Fibroblast of lung (primary cell): ENCODE data around the gene THRB. TPM values are rescaled to one million over a fixed set of nuclear protein-coding genes. Genes with fewer than 3 reads are reported as not detected.

Experiments used
- DNase-seq, 2 donors: peaks; one replicate each; pipeline versions ENCODE4 v3.0.0 to v3.0.0-alpha.2; 2010; ENCODE audit warnings: low read depth in 2 of 2
- H2AFZ ChIP-seq: 2 replicates; pipeline ENCODE4 v1.5.1; 2012; ENCODE audit warnings: low read length, control low read depth, inconsistent platforms
- H3K27ac ChIP-seq: 2 replicates; pipeline ENCODE4 v1.5.1; 2011; ENCODE audit warnings: low read length, control low read depth; ENCODE audit not compliant: insufficient read depth
- H3K27me3 ChIP-seq: 2 replicates; pipeline ENCODE4 v1.5.1; 2011; ENCODE audit warnings: mild to moderate bottlenecking, low read length; ENCODE audit not compliant: control insufficient read depth, insufficient read depth
- H3K36me3 ChIP-seq: 2 replicates; pipeline ENCODE4 v1.5.1; 2011; ENCODE audit warnings: low read length; ENCODE audit not compliant: control insufficient read depth, insufficient read depth
- H3K4me1 ChIP-seq: 2 replicates; pipeline ENCODE4 v1.5.1; 2011; ENCODE audit warnings: low read length; ENCODE audit not compliant: control insufficient read depth, insufficient read depth; ENCODE audit errors: extremely low read depth
- H3K4me2 ChIP-seq: 2 replicates; pipeline ENCODE4 v1.5.1; 2011; ENCODE audit warnings: low read length, control low read depth; ENCODE audit not compliant: insufficient read depth; ENCODE audit errors: extremely low read depth
- H3K4me3 ChIP-seq, 4 experiments: fragments of 200-600 bp in 1 of 4; sonication (generic) in 1 of 4; replicated peaks in 1 of 4; 2 replicates each; pipeline ENCODE4 v1.5.1; 2011 to 2016; ENCODE audit warnings: low read length in 4 of 4, low read depth in 3 of 4, mild to moderate bottlenecking in 3 of 4, control low read depth in 2 of 4, inconsistent platforms in 1 of 4, mixed read lengths in 1 of 4; ENCODE audit not compliant: insufficient read depth in 1 of 4; ENCODE audit errors: control extremely low read depth in 1 of 4
- H3K79me2 ChIP-seq: 2 replicates; pipeline ENCODE4 v1.5.1; 2012; ENCODE audit warnings: mild to moderate bottlenecking, low read length, inconsistent platforms; ENCODE audit not compliant: control insufficient read depth, insufficient read depth
- H3K9ac ChIP-seq: 2 replicates; pipeline ENCODE4 v1.5.1; 2011; ENCODE audit warnings: mild to moderate bottlenecking, low read length, control low read depth; ENCODE audit not compliant: insufficient read depth
- H3K9me3 ChIP-seq: 2 replicates; pipeline ENCODE4 v1.5.1; 2012; ENCODE audit warnings: low read depth, low read length; ENCODE audit not compliant: control insufficient read depth, insufficient read depth
- H4K20me1 ChIP-seq: 2 replicates; pipeline ENCODE4 v1.5.1; 2011; ENCODE audit warnings: low read length; ENCODE audit not compliant: control insufficient read depth, insufficient read depth; ENCODE audit errors: extremely low read depth
- EZH2 ChIP-seq: IDR thresholded peaks from 2 replicates; pipeline ENCODE4 v1.5.1; 2012; ENCODE audit warnings: low read length, control low read depth, mild to moderate bottlenecking; ENCODE audit errors: missing control alignments
- polyA plus RNA-seq, 2 donors: library from polyadenylated mRNA; depleted of rRNA in 1 of 2; stranded (reverse) in 1 of 2; unstranded in 1 of 2; fragments of >200 nt; gene quantifications; 2 replicates each; pipeline ENCODE4 v1.2.1, GENCODE V29; 2011 to 2012; ENCODE audit warnings: missing spikeins in 1 of 2
- total RNA-seq: library from RNA; depleted of rRNA; stranded (reverse); fragments of >200 nt; gene quantifications from 2 replicates; pipeline ENCODE4 v1.2.1, GENCODE V29; 2014
- TF ChIP-seq, protein P1 (sequence below), 2 donors: IDR thresholded peaks in 1 of 2; conservative IDR thresholded peaks in 1 of 2; 1 replicate in 1 of 2; 2 replicates in 1 of 2; pipeline ENCODE4 v1.5.1; 2011 to 2012; ENCODE audit warnings: low read length in 2 of 2, control low read depth in 1 of 2, inconsistent platforms in 1 of 2, low read depth in 1 of 2, mild to moderate bottlenecking in 1 of 2

The THRB gene
- total and polyA plus RNA-seq, 2 donors (not counting 1 experiment from before 2014, with no cell fraction given), result 4.2 to 7.4 TPM

GRCh38 chr3:24302396-24302795 lies 192.3 kb downstream of the THRB start:
- Histone ChIP-seq H3K9me3 (no peaks in the 10 kb centered on the region), H4K20me1 (no peaks in the 10 kb centered on the region), H3K9ac (no peak overlapping the region), H2AFZ (no peak overlapping the region), H3K27ac (no peak overlapping the region), H3K27me3 (no peaks in the 10 kb centered on the region), H3K4me3 (no peak overlapping the region), H3K79me2 (no peaks in the 10 kb centered on the region), H3K4me2 (no peak overlapping the region), H3K4me1 (peaks cover 6% of the 10 kb centered on the region), H3K36me3 (no peaks in the 10 kb centered on the region)
- TF ChIP-seq EZH2, result no peak
- TF ChIP-seq, protein P1, sequence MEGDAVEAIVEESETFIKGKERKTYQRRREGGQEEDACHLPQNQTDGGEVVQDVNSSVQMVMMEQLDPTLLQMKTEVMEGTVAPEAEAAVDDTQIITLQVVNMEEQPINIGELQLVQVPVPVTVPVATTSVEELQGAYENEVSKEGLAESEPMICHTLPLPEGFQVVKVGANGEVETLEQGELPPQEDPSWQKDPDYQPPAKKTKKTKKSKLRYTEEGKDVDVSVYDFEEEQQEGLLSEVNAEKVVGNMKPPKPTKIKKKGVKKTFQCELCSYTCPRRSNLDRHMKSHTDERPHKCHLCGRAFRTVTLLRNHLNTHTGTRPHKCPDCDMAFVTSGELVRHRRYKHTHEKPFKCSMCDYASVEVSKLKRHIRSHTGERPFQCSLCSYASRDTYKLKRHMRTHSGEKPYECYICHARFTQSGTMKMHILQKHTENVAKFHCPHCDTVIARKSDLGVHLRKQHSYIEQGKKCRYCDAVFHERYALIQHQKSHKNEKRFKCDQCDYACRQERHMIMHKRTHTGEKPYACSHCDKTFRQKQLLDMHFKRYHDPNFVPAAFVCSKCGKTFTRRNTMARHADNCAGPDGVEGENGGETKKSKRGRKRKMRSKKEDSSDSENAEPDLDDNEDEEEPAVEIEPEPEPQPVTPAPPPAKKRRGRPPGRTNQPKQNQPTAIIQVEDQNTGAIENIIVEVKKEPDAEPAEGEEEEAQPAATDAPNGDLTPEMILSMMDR (conservative IDR thresholded peaks at IDR 0.05 in 1 of 2, IDR thresholded peaks at IDR 0.05 in 1 of 2; ENCODE audit: low read depth in 1 of 2, low read length in 2 of 2), result no peak
- DNase-seq, result no peak

GRCh38 chr3:24300949-24301348 lies 193.7 kb downstream of the THRB start:
- Histone ChIP-seq H3K4me3 (no peak overlapping the region), H4K20me1 (no peaks in the 10 kb centered on the region), H3K27ac (no peak overlapping the region), H3K27me3 (no peaks in the 10 kb centered on the region), H2AFZ (no peak overlapping the region), H3K36me3 (no peaks in the 10 kb centered on the region), H3K9ac (no peak overlapping the region), H3K9me3 (no peaks in the 10 kb centered on the region), H3K4me2 (no peak overlapping the region), H3K4me1 (peaks cover 6% of the 10 kb centered on the region), H3K79me2 (no peaks in the 10 kb centered on the region)
- TF ChIP-seq EZH2, result no peak
- TF ChIP-seq, protein P1 (conservative IDR thresholded peaks at IDR 0.05 in 1 of 2, IDR thresholded peaks at IDR 0.05 in 1 of 2; ENCODE audit: low read depth in 1 of 2, low read length in 2 of 2), result no peak
- DNase-seq, result no peak

DNA sequence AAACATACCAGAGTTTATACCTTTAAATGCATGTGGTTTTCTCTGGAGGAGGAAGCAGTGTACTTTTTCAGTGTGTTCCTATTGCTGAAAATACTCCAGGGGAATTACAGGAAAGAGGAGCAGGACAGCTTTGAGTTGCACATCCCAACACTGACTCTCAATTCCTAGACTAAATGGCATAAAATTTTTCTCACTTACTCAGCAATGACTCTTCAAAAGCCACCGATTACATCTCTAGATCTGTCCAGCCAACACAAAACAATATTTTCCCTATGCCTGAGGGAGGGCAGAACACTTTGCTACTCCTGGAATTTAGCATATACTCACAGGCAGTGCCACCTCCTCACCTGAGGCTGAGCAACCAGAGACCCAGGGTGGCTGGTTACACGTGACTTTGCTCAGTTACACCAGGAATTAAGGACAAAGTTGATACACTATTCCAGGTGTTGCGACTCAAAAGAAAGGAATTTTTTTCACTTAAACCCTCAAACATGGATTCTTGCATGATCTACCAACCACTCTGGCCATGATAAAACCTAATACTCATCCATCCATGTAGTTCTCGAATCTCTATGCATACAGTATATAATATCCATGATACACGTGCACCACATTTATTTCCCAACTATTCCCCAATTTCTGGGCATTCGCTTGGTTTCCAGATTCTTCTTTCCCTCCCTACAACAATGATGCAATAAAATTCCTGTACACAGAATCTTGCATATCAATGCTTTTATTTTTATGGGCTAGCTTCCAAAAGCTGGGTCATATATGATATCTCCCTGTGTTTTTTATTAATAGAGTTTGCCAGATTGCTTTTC lies 194.6 kb downstream of the THRB start:
- DNase-seq, result peak; percentile 75
- no peaks in the 10 kb centered on the region for H3K36me3 ChIP-seq
- no peaks in the 10 kb centered on the region for H4K20me1 ChIP-seq
- H3K4me3 ChIP-seq, result no peak overlapping the region
- no peak overlapping the region for H3K27ac ChIP-seq
- H3K9ac ChIP-seq, result no peak overlapping the region
- no peaks in the 10 kb centered on the region for H3K79me2 ChIP-seq
- TF ChIP-seq EZH2, result no peak
- TF ChIP-seq, protein P1 (conservative IDR thresholded peaks at IDR 0.05 in 1 of 2, IDR thresholded peaks at IDR 0.05 in 1 of 2; ENCODE audit: low read depth in 1 of 2, low read length in 2 of 2), result no peak
- no peak overlapping the region for H2AFZ ChIP-seq
- H3K4me1 ChIP-seq, result peaks cover 6% of the 10 kb centered on the region
- peak overlapping the region; percentile 65 for H3K4me2 ChIP-seq
- H3K27me3 ChIP-seq, result no peaks in the 10 kb centered on the region
- no peaks in the 10 kb centered on the region for H3K9me3 ChIP-seq
